HG03135 (cell line): ENCODE data around the gene GNG10.
"Not testable (repeated sequence)": the region's sequence is repeated elsewhere in the genome, so short reads cannot be mapped to it uniquely, and the experiment has no call there.

ENCODE experiments used
- ATAC-seq: cut with Tn5 transposase; IDR thresholded peaks from one replicate; pipeline ENCODE4 v1.9.1; 2021; ENCODE audit warnings: mild to moderate bottlenecking, moderate library complexity; ENCODE audit not compliant: unreplicated experiment

GNG10 gene

GRCh38 chr9:111661150-111661801, at the start of gene GNG10:
Gene GNG10 (plus strand): TSS chr9:111661605. CDS start chr9:111661635, 30 bp downstream.
- ATAC-seq = peak; percentile 75

- no peak for ATAC-seq
Observed at GRCh38 chr9:111613436-111614040, 47.9 kb upstream of the GNG10 start.

- ATAC-seq = no peak
Observed at GRCh38 chr9:111615928-111616327, 45.5 kb upstream of the GNG10 start.

GRCh38 chr9:111617349-111617748, 44.1 kb upstream of the GNG10 start:
- ATAC-seq = not testable (repeated sequence)

- ATAC-seq = no peak
Observed at GRCh38 chr9:111621895-111622480, 39.4 kb upstream of the GNG10 start.

- ATAC-seq = no peak
Observed at GRCh38 chr9:111622626-111623025, 38.8 kb upstream of the GNG10 start.

GRCh38 chr9:111627260-111627963, 34.0 kb upstream of the GNG10 start:
- ATAC-seq = no peak

GRCh38 chr9:111628411-111628810, 33.0 kb upstream of the GNG10 start:
- ATAC-seq = no peak

GRCh38 chr9:111630182-111630963, 31.0 kb upstream of the GNG10 start:
- ATAC-seq = peak; percentile 23

GRCh38 chr9:111630964-111631213, 30.5 kb upstream of the GNG10 start:
- ATAC-seq = no peak

- peak; percentile 98 for ATAC-seq
Observed at GRCh38 chr9:111631214-111631971, 30.0 kb upstream of the GNG10 start, which contains the start of gene DNAJC25. Gene DNAJC25 (plus strand): TSS chr9:111631334. CDS start chr9:111631408, 74 bp downstream.

- ATAC-seq = no peak
Observed at GRCh38 chr9:111632060-111632459, 29.3 kb upstream of the GNG10 start.

GRCh38 chr9:111632695-111633388, 28.6 kb upstream of the GNG10 start:
- no peak for ATAC-seq

GRCh38 chr9:111633389-111633736, 28.0 kb upstream of the GNG10 start:
- ATAC-seq = no peak

GRCh38 chr9:111634860-111635259, 26.5 kb upstream of the GNG10 start:
- no peak for ATAC-seq

GRCh38 chr9:111637421-111637950, 23.9 kb upstream of the GNG10 start:
- ATAC-seq = no peak

- ATAC-seq = no peak
Observed at GRCh38 chr9:111644195-111644772, 17.1 kb upstream of the GNG10 start.

- ATAC-seq = no peak
Observed at GRCh38 chr9:111645806-111646205, 15.6 kb upstream of the GNG10 start.

GRCh38 chr9:111646417-111646816, 15.0 kb upstream of the GNG10 start:
- ATAC-seq = no peak
